Activated CD8-positive, alpha-beta memory T cell treated with anti-CD3 and anti-CD28 coated beads, Interleukin-2, amount 50 U/mL, for 4 hours (primary cell): ENCODE results near the gene SPG11.

ENCODE experiments used
- DNase-seq: peaks from one replicate; pipeline ENCODE4 v3.0.0-alpha.2; 2020

SPG11 gene

DNA sequence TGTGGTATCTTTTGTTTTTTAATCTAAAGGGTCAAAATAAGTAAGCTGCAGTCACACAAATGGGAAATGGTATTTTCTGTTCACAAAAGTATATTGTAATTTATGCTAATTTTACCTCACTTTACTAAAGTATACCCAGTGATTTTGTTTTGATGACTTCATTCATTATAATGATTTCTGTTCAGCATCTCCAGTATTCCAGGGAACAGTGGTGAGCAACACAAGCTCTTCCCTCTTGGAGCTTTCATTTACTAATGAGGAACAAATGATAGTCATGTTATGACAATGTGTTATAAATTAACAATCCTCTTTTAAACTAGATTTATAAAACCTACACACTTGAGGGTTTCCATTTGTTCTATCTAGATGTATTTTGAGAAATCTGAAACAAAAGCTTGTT lies 147.0 kb downstream of the SPG11 start:
- no peak for DNase-seq
